Myometrial cell (primary cell): ENCODE data around the gene PLCH2. TPM values are rescaled to one million over a fixed set of nuclear protein-coding genes. Genes with fewer than 3 reads are reported as not detected.

Experiments
- total RNA-seq: library from RNA; depleted of rRNA; stranded (reverse); fragments of >200 nt; gene quantifications from 2 replicates; pipeline ENCODE4 v1.2.3, GENCODE V29; 2015

The PLCH2 gene, protein sequence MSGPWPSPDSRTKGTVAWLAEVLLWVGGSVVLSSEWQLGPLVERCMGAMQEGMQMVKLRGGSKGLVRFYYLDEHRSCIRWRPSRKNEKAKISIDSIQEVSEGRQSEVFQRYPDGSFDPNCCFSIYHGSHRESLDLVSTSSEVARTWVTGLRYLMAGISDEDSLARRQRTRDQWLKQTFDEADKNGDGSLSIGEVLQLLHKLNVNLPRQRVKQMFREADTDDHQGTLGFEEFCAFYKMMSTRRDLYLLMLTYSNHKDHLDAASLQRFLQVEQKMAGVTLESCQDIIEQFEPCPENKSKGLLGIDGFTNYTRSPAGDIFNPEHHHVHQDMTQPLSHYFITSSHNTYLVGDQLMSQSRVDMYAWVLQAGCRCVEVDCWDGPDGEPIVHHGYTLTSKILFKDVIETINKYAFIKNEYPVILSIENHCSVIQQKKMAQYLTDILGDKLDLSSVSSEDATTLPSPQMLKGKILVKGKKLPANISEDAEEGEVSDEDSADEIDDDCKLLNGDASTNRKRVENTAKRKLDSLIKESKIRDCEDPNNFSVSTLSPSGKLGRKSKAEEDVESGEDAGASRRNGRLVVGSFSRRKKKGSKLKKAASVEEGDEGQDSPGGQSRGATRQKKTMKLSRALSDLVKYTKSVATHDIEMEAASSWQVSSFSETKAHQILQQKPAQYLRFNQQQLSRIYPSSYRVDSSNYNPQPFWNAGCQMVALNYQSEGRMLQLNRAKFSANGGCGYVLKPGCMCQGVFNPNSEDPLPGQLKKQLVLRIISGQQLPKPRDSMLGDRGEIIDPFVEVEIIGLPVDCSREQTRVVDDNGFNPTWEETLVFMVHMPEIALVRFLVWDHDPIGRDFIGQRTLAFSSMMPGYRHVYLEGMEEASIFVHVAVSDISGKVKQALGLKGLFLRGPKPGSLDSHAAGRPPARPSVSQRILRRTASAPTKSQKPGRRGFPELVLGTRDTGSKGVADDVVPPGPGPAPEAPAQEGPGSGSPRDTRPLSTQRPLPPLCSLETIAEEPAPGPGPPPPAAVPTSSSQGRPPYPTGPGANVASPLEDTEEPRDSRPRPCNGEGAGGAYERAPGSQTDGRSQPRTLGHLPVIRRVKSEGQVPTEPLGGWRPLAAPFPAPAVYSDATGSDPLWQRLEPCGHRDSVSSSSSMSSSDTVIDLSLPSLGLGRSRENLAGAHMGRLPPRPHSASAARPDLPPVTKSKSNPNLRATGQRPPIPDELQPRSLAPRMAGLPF (N-terminal part only)
- not detected in 2 replicates for total RNA-seq

DNA sequence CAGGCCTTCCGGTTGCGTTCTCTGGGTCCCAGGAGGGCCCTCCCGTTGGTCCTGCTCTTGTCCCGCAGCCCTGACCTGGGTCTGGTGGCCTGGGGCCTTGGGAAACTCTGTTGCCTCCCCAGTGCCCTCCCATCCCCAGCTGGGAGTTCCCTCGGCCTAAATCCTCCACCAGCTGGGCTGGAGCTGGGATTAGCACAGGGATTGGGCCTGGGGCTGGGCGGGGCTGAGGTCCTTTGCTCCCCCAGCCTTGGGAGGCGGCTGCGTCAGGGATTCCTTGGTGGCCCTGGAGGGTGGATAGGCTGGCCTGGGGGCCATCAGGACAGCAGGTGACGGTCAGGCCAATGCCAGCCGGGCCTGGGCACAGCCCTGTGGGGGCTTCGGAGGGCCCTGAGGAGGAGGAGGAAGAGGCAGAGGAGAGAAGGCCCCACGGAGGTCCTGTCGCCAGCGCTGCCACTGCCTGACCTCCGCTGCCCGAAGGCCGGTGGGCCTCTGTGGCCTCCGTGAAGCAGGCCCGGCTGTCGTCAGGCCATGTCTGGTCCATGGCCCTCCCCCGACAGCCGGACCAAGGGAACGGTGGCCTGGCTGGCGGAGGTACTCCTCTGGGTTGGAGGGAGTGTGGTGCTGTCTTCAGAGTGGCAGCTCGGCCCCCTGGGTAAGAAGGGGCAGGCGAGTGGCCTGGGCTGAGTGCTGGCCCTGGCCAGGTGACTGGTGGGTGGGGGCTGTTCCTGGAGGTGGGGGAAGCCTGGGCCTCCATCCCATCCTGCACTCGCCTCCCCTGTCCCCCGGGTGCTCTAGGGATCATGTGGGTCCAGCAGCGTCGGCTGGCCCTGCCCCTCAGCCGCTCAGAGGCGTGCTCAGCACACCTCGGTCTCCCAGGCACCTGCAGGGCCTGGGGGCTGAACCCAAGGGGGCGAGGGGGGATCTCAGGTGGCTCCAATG lies at the start of gene PLCH2:
Gene PLCH2, plus strand, starts transcription at position 229 of the 939 bp plus-strand sequence. Its CDS starts 300 bp downstream, at position 529.

DNA sequence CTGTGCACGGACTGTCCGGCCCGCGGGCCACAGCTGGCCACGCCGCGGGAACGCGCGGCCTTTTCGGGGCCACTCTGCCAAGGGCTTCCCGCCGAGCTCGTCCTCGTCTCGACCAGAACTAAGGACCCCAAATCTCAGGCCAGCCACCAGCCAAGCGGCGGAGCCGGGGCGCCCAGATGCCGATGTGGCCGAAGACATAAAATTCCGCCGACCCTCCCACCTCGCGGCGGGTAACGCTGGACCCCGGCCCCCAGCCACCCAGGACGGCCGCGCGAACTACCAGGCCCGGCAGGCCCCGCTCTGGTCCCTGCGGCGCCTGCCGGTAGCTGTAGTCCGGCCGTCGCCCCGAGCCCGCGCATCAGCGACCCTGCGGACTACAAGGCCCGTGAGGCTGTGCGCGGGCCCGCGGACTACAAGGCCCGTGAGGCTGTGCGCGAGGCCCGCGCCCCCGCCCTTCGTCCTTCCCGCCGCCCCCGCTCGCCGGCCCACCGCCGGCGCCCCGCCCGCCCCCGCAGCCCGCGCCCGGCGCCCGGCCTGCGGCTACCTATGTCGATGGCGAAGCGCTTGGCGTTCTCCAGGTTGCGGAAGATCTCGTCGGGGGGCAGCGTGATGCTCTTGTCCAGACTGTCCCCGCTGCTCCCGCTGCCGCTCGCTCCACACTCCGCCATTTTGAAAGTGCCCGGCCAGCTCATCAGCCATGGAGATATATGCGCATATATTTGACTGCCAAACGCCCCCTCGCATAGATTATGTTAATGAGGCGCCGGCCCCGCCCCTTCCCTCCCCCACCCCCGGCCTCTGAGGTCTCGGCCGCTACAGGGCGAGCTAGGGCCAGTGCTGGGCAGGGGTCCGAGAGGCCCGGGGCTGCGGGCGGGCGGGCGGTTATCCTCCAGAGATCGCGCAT lies 50.1 kb downstream of the PLCH2 start, which contains the start of gene PANK4:
Gene PANK4, minus strand, starts transcription at position 677 of the 904 bp plus-strand sequence. Its CDS starts 9 bp downstream, at position 668.

DNA sequence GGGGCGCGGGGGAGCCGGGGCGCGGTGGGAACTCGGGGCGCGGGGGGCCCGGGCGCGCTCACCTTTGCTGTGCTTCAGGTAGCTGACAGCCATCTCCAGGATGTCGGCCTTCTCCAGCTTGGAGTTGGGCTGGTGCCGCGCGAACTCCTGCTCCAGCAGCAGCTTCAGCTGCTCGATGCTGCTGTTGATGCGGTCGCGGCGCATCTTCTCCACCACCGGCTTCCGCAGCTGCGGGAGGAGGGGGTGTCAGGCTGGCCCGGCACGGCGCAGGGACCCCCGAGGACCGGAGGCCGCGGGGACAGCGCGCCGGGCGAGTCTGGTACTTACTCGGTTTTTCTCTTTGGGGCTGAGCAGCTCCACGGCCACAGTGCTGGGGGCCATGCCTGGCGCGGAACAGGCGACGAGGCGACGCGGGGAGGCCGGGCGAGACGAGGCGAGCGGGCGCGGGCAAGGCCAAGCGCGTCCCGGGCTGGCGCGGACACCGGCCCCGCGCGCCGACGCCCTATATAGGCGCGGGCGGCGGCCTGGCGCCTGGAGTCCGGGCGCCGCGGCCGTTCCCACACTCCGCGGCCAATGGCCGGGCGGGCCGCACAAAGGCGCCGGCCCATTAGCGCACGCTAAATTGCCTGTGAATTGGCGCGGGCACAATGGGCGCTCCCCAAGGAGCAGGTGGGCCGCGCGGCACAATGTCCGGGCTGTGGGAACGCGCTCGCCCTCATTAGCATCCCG lies 53.9 kb downstream of the PLCH2 start, which contains the start of gene HES5:
Gene HES5, minus strand, starts transcription at position 480 of the 729 bp plus-strand sequence. Its CDS starts 99 bp downstream, at position 381.

Other genes with a start within 250 kb of the PLCH2 start
- gene SKI, start 248.0 kb upstream of the PLCH2 start, total RNA-seq = 12.9 and 13.3 TPM in 2 replicates
- 6.7 and 11.5 TPM in 2 replicates for gene MORN1, start 84.7 kb upstream of the PLCH2 start, total RNA-seq
- gene RER1, start 84.4 kb upstream of the PLCH2 start, total RNA-seq = 111 and 126 TPM in 2 replicates
- gene PEX10, start 63.7 kb upstream of the PLCH2 start, total RNA-seq = 29.4 and 37.9 TPM in 2 replicates
- gene PANK4, start 50.3 kb downstream of the PLCH2 start, total RNA-seq = 37.9 and 39.8 TPM in 2 replicates
- not detected in 2 replicates for gene HES5, start 54.0 kb downstream of the PLCH2 start, total RNA-seq
- 20.2 and 25.9 TPM in 2 replicates for gene TNFRSF14, start 80.1 kb downstream of the PLCH2 start, total RNA-seq
- gene PRXL2B, start 110.5 kb downstream of the PLCH2 start, total RNA-seq = 20.4 and 23.1 TPM in 2 replicates
- not detected in 2 replicates for gene MMEL1, start 156.7 kb downstream of the PLCH2 start, total RNA-seq